CD4-positive, alpha-beta T cell (primary cell): Measurements from ENCODE around the gene OXNAD1. TPM values are rescaled to one million over a fixed set of nuclear protein-coding genes. Genes with fewer than 3 reads are reported as not detected.

ENCODE experiments used
- ATAC-seq: fragments of 200-7000 bp; cut with Tn5 transposase; one replicate; pipeline ENCODE4 v1.10.0; 2022; ENCODE audit warnings: mild to moderate bottlenecking; ENCODE audit not compliant: poor library complexity
- CTCF ChIA-PET: fragments of 350-600 bp; sonication (Branson Sonifier 250); formaldehyde crosslinking; loops from one replicate; lab custom pipeline; 2021; ENCODE audit warnings: antibody characterized with exemption, inconsistent platforms; lab: Charles Lee
- POLR2A ChIA-PET: fragments of 350-600 bp; sonication (Branson Sonifier 250); formaldehyde crosslinking; loops from one replicate; lab custom pipeline; 2021; ENCODE audit warnings: antibody characterized with exemption, inconsistent platforms; lab: Charles Lee
- DNase-seq, 14 experiments: peaks; one replicate each; pipeline ENCODE4 v3.0.0-alpha.2; 2013 to 2020; ENCODE audit warnings: mixed read lengths in 2 of 14
- H3K27ac ChIP-seq, 2 donors: one replicate each; pipeline versions ENCODE4 v1.5.1 to v1.7.0; 2013; ENCODE audit warnings: low read length in 2 of 2, low read depth in 1 of 2, mild to moderate bottlenecking in 1 of 2
- H3K27me3 ChIP-seq, 2 experiments: 1 replicate in 1 of 2; 2 replicates in 1 of 2; pipeline versions ENCODE4 v1.6.1 to v1.7.0; 2013; ENCODE audit warnings: low read length in 2 of 2, control low read depth in 1 of 2, mild to moderate bottlenecking in 1 of 2, moderate library complexity in 1 of 2; ENCODE audit not compliant: insufficient read depth in 2 of 2, control insufficient read depth in 1 of 2
- H3K36me3 ChIP-seq: one replicate; pipeline ENCODE4 v1.6.1; 2013; ENCODE audit warnings: low read length, control low read depth; ENCODE audit not compliant: insufficient read depth
- H3K4me1 ChIP-seq: one replicate; pipeline ENCODE4 v1.6.1; 2013; ENCODE audit warnings: low read length, control low read depth; ENCODE audit not compliant: insufficient read depth
- H3K4me3 ChIP-seq: one replicate; pipeline ENCODE4 v1.5.1; 2013; ENCODE audit warnings: mild to moderate bottlenecking, low read length, moderate library complexity
- H3K9me3 ChIP-seq, 2 experiments: 1 replicate in 1 of 2; 2 replicates in 1 of 2; pipeline versions ENCODE4 v1.6.1 to v1.7.0; 2013; ENCODE audit warnings: low read length in 2 of 2, mild to moderate bottlenecking in 2 of 2, control low read depth in 1 of 2, moderate library complexity in 1 of 2; ENCODE audit not compliant: control insufficient read depth in 1 of 2, insufficient read depth in 1 of 2
- H3K27ac Mint-ChIP-seq: one replicate; pipeline ENCODE4 v1.8.0; 2020; ENCODE audit warnings: mixed read lengths
- H3K27me3 Mint-ChIP-seq: one replicate; pipeline ENCODE4 v1.8.0; 2021; ENCODE audit warnings: mixed read lengths
- H3K36me3 Mint-ChIP-seq: one replicate; pipeline ENCODE4 v1.8.0; 2021; ENCODE audit warnings: low read depth, mixed read lengths
- H3K4me1 Mint-ChIP-seq: one replicate; pipeline ENCODE4 v1.8.0; 2021; ENCODE audit warnings: low read depth, mixed read lengths
- H3K4me3 Mint-ChIP-seq: one replicate; pipeline ENCODE4 v1.8.0; 2020; ENCODE audit warnings: mild to moderate bottlenecking, mixed read lengths
- H3K9me3 Mint-ChIP-seq: one replicate; pipeline ENCODE4 v1.8.0; 2020; ENCODE audit warnings: mixed read lengths
- CTCF ChIP-seq: fragments of 200-600 bp; IDR thresholded peaks from one replicate; pipeline ENCODE4 v1.8.0; 2022; ENCODE audit warnings: antibody characterized with exemption, mild to moderate bottlenecking
- intact Hi-C, 2 experiments: fragments of 100-400 bp; cut with DNase I in 1 of 2; cut with micrococcal nuclease in 1 of 2; formaldehyde crosslinking; loops; one replicate each; pipeline versions ENCODE4 v1.15.1 to v1.9.0; 2023 to 2025; cut with DNase I, micrococcal nuclease
- total RNA-seq, 174 experiments: library from RNA in 2 of 174; stranded (reverse) in 2 of 174; gene quantifications; one replicate each; pipeline ENCODE4 v1.2.3 and lab custom pipeline; 2021 to 2026

Gene OXNAD1
- total RNA-seq, 2 experiments from 2014 or later = 135 TPM

GRCh38 chr3:16253601-16254000 is 11.4 kb upstream of the OXNAD1 start:
- no peaks in the 10 kb centered on the region for H3K9me3 Mint-ChIP-seq
- Histone ChIP-seq H3K27ac (no peak overlapping the region), H3K27me3 (no peaks in the 10 kb centered on the region), H3K4me3 (no peak overlapping the region), H3K4me1 (peaks cover 5% of the 10 kb centered on the region), H3K36me3 (peaks cover 5% of the 10 kb centered on the region), H3K9me3 (no peaks in the 10 kb centered on the region)
- ChIA-PET CTCF (no interaction called here), POLR2A (no interaction called here)
- DNase-seq (peak in 3 of 14 experiments; percentile 8 to 31 (median 21)), ATAC-seq (no peak)
- H3K4me1 Mint-ChIP-seq = peaks cover 1% of the 10 kb centered on the region
- H3K27ac Mint-ChIP-seq = no peak overlapping the region
- intact Hi-C loops = no loop called here
- no peaks in the 10 kb centered on the region for H3K27me3 Mint-ChIP-seq
- no peak for TF ChIP-seq CTCF
- peaks cover under 1% of the 10 kb centered on the region for H3K36me3 Mint-ChIP-seq
- no peak overlapping the region for H3K4me3 Mint-ChIP-seq

DNA sequence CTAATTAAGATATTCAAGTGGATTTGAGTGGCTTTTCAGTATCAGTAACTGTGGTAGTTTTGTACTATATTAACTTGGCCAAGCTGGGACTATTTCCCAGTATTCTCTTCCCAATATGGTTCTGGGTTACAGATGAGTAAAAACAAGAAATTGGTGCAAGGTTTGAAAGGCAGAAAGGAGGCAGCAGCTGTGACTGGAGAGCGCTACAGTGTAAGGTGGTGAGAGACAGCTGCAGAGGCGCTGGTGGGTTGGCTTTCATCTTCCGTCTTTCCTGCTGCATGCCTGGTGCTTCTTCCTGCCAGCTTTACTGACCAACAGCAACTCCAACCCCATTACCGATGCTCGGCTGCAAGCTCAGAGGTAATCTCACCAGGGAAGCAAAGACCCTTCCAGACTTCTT is 10.1 kb upstream of the OXNAD1 start:
- H3K4me1 ChIP-seq = peaks cover 5% of the 10 kb centered on the region
- peaks cover 9% of the 10 kb centered on the region for H3K36me3 Mint-ChIP-seq
- no peak overlapping the region for H3K27ac ChIP-seq
- no peak overlapping the region for H3K27ac Mint-ChIP-seq
- no peaks in the 10 kb centered on the region for H3K27me3 ChIP-seq
- no peaks in the 10 kb centered on the region for H3K9me3 Mint-ChIP-seq
- ChIA-PET POLR2A (interaction anchor here (1.0 kb wide), 1 partner anchor 10 kb away, joined by 3 read pairs; the partner anchor contains the start of genes DPH3 and OXNAD1), CTCF (no interaction called here)
- ATAC-seq = no peak
- H3K4me1 Mint-ChIP-seq = peaks cover 6% of the 10 kb centered on the region
- H3K9me3 ChIP-seq = no peaks in the 10 kb centered on the region
- peaks cover 14% of the 10 kb centered on the region for H3K36me3 ChIP-seq
- no peaks in the 10 kb centered on the region for H3K27me3 Mint-ChIP-seq
- H3K4me3 Mint-ChIP-seq = no peak overlapping the region
- no peak for DNase-seq
- H3K4me3 ChIP-seq = no peak overlapping the region
- TF ChIP-seq CTCF = no peak
- intact Hi-C loops = no loop called here

DNA sequence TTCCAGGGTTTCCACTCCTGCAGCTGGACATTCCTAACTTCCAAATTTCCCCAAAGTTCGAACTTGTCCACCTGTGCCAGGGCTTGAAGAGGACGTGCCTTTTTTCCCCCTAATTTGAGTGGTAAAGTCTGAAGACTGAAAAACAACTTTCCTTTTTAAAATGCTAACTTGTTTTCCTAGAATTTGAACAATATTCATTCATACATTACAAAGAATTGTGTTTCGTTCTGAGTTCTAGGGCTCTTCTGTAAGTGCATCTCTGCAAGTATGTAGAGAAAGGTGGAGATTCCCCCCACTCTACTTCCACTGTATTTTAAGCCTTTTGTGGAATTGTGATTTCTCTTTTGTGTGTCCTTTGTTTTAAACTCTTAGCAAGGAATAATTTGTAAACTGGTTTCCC is 9.7 kb upstream of the OXNAD1 start:
- intact Hi-C loops = no loop called here
- H3K27me3 Mint-ChIP-seq = no peaks in the 10 kb centered on the region
- H3K36me3 Mint-ChIP-seq = peaks cover 12% of the 10 kb centered on the region
- no peak overlapping the region for H3K27ac Mint-ChIP-seq
- H3K4me3 Mint-ChIP-seq = no peak overlapping the region
- DNase-seq (no peak), ATAC-seq (no peak)
- H3K9me3 Mint-ChIP-seq = no peaks in the 10 kb centered on the region
- Histone ChIP-seq H3K27me3 (no peaks in the 10 kb centered on the region), H3K4me3 (no peak overlapping the region), H3K36me3 (peaks cover 18% of the 10 kb centered on the region), H3K4me1 (peaks cover 5% of the 10 kb centered on the region), H3K9me3 (no peaks in the 10 kb centered on the region), H3K27ac (no peak overlapping the region)
- ChIA-PET CTCF (no interaction called here), POLR2A (no interaction called here)
- H3K4me1 Mint-ChIP-seq = peaks cover 6% of the 10 kb centered on the region
- TF ChIP-seq CTCF = no peak
